Stimulated activated CD4-positive, alpha-beta T cell treated with anti-CD3 and anti-CD28 coated beads, TNF-alpha, amount 100 ng/mL, for 4 hours (primary cell): ENCODE data around the gene RDH16.
"Not testable (repeated sequence)": the region's sequence is repeated elsewhere in the genome, so short reads cannot be mapped to it uniquely, and the experiment has no call there.

Experiments used
- DNase-seq, 3 experiments: peaks; one replicate each; pipeline ENCODE4 v3.0.0-alpha.2; 2020; ENCODE audit warnings: low read depth in 3 of 3

Gene RDH16

DNA sequence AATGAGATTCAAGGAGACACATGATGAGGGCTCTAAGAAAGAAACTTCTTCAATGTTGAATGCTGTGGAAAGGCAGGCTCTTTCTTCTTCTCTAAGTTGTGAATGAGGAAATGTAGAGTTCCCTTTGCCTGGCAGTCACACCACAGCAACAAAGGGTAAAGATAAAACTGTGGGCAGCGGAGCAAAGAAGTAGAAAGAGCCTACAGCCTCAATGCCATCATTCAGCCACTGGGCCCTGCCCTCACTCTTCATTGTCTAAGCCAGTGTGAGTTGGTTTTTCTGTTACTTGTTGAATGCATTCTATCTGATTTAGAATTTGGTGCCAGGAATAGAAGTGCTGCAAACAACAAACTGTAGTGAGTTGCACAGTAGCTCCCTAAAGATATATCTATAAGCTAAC is 35.4 kb downstream of the RDH16 start:
- DNase-seq = no peak

DNA sequence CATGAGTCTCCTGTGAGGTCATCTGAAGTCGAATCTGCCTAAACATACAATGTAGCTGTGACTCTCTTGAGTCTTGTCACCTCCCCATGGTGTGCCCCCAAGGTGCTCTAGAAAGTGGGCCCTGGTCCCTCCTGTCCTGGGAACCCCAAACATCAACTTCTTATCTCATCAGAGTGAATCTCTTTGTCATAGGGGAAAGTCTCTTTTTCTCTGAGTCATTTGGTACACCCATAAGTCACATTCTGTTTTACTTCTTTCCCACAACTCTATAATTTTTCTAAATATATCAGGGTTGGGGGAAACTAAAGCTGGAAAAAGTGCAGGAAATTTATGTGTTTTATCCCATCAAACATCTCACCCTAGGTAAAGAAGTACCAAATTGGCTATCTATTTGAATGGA is 36.1 kb downstream of the RDH16 start:
- DNase-seq = no peak

GRCh38 chr12:56918139-56918538 is 39.3 kb downstream of the RDH16 start:
- DNase-seq = not testable (repeated sequence)

DNA sequence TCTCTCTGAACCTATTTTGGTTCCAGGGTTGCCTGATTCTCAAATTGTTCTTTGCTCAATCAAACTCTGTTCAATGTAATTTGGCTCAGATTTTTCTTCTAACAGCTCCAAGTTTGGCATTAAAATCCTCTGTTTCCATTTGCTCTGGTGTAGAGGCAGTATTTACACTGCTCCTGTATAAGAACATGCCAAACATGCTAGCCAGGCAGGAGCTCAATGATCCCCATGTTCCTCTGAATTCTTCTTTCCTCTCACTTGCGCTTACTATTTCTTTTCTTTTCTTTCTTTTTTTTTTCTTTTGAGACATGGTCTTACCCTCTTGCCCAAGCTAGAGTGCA is 40.4 kb downstream of the RDH16 start:
- DNase-seq = no peak

DNA sequence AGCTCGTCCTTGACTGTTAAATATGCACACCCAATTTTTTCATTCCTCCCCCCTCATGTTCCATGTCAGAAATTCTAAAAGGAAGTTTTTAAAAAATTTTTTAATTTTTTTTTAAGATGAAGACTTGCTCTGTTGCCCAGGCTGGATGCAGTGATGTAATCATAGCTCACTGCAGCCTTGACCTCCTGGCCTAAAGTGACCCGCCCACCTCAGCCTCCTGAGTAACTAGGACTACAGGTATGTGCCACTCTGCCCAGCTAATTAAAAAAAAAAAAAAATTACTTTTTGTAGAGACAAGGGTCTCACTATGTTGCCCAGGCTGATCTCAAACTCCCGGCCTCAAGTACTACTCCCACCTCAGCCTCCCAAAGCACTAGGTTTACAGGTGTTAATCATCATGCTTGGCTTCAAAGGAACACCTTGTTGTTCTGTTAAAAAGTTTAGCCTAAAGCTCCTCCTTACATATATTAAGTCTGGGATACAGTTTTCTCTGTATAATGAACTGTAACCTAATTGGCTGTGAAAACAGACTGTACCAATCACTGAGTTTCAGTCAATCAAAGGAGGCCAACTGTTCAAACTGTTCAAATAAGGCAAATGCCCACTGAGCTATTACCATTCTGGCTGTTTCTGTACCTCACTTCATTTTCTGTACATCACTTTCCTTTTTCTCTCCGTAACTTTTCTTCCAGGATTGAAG is 41.0 kb downstream of the RDH16 start:
- no peak for DNase-seq

GRCh38 chr12:56914724-56915123 is 42.7 kb downstream of the RDH16 start:
- no peak for DNase-seq

GRCh38 chr12:56914256-56914655 is 43.2 kb downstream of the RDH16 start:
- no peak for DNase-seq

DNA sequence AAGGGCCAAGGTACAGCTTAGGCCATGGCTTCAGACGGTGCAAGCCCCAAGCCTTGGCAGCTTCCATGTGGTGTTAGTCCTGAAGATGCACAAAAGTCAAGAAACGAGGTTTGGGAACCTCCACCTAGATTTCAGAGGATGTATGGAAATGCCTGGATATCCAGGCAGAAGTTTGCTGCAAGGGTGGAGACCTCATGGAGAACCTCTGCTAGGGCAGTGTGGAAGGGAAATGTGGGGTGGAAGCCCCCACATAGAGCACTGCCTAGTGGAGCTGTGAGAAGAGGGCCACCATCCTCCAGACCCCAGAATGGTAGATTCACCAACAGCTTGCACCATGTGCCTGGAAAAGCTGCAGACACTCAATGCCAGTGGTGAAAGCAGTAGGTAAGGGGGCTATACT is 48.0 kb downstream of the RDH16 start:
- not testable (repeated sequence) for DNase-seq

GRCh38 chr12:56908136-56908535 is 49.3 kb downstream of the RDH16 start:
- DNase-seq = no peak

DNA sequence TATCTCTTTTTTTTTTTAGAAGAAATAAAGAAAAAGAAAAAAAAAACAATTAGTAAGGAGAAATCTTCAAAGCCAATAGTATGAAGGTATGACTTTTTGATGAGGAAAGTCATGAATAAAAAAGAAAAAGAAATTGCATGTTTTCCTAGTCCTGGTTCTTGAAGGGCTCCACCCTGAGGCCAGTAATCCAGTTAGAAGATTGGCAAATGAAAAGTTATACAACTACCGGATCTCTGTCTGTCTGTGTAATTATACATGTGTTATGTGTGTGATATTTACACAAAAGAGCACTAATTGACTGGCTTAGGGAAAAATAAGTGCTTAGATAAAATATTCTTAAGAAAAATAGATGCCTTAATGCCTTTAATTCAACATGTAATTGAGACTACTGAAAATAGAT is 51.6 kb downstream of the RDH16 start:
- DNase-seq = no peak

GRCh38 chr12:56903374-56903773 is 54.0 kb downstream of the RDH16 start:
- DNase-seq = no peak
